Measurements from ENCODE around the gene NABP1.

Gene NABP1

GRCh38 chr2:191670787-191671186 is 7.1 kb upstream of the NABP1 start:
- Histone ChIP-seq H3K36me3 (ENCODE audit: insufficient read depth, low read length) (no peaks in the 10 kb centered on the region), H3K27ac (ENCODE audit: low read depth, low read length) (no peak overlapping the region)

DNA sequence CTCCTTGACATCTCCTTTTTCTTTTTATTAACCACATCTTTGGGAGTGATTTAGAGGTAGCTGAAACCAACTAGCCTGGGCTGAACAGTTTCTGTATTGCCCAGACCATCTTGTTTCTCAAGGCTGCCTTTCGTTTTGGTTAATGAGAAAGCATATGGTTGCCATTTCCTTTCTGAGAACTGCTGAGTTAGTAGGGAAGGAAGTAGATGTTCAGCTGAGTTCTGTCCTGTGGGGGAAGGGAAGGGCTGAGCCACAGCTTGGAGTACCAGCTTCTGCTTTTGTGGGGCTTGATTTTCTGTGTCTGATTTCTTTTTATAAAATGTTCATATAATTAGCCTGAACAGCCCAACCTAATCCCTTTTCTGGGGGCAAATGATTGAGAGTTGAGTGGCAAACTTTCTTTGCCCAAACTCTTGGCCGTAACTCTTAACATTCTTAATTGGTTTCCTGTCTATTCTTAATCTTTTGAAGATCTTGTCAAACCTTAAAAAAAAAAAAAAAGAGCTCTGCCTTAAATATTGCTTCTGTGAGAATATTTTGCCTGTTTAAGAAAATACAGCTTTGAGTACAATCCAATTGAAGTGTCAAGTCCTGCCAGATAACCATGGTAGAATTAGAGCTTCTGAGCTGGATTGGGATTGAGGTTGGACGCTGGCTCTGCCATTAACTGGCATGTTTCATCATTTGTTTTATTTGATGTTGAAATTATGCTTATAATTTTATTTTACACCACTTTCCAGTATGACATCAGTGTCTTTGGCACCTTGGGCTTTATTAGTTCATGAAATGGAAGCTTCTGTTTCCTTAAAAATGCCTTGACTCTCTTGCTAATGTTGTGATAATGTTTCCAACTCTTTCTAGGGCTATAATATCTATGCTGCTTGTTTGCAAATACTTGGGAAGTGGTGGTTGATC is 1.9 kb upstream of the NABP1 start:
- Histone ChIP-seq H3K4me1 (ENCODE audit: insufficient read depth, low read length) (no peaks in the 10 kb centered on the region), H3K27me3 (ENCODE audit: control insufficient read depth in 1 of 2, insufficient read depth in 2 of 2, low read length in 2 of 2) (no peaks in the 10 kb centered on the region), H3K9me3 (ENCODE audit: low read length) (no peaks in the 10 kb centered on the region), H3K27ac (ENCODE audit: low read depth, low read length) (no peak overlapping the region), H3K4me3 (ENCODE audit: low read depth in 1 of 2, low read length in 2 of 2) (no peak overlapping the region), H3K36me3 (ENCODE audit: insufficient read depth, low read length) (no peaks in the 10 kb centered on the region), H3K9ac (ENCODE audit: low read length) (no peak overlapping the region)

More at GRCh38 chr2:191670787-191671186, 7.1 kb upstream of the NABP1 start:
- no peak overlapping the region for H3K9ac ChIP-seq (ENCODE audit: low read length)
- H3K4me1 ChIP-seq (ENCODE audit: insufficient read depth, low read length): no peaks in the 10 kb centered on the region
- no peaks in the 10 kb centered on the region for H3K9me3 ChIP-seq (ENCODE audit: low read length)
- H3K4me3 ChIP-seq (ENCODE audit: low read depth in 1 of 2, low read length in 2 of 2): no peak overlapping the region
- H3K27me3 ChIP-seq (ENCODE audit: control insufficient read depth in 1 of 2, insufficient read depth in 2 of 2, low read length in 2 of 2): no peaks in the 10 kb centered on the region

GRCh38 chr2:191676790-191677645 is 918 bp upstream of the NABP1 start:
- no peaks in the 10 kb centered on the region for H3K27me3 ChIP-seq (ENCODE audit: control insufficient read depth in 1 of 2, insufficient read depth in 2 of 2, low read length in 2 of 2)
- peak overlapping the region; percentile 97 for H3K9ac ChIP-seq (ENCODE audit: low read length)
- H3K9me3 ChIP-seq (ENCODE audit: low read length): no peaks in the 10 kb centered on the region
- H3K4me1 ChIP-seq (ENCODE audit: insufficient read depth, low read length): no peaks in the 10 kb centered on the region
- peak overlapping the region; percentile 57 to 96 for H3K4me3 ChIP-seq (ENCODE audit: low read depth in 1 of 2, low read length in 2 of 2)
- peak overlapping the region; percentile 92 for H3K27ac ChIP-seq (ENCODE audit: low read depth, low read length)
- no peaks in the 10 kb centered on the region for H3K36me3 ChIP-seq (ENCODE audit: insufficient read depth, low read length)

GRCh38 chr2:191678437-191679100 is 633 bp downstream of the NABP1 start:
- Histone ChIP-seq H3K4me3 (ENCODE audit: low read depth in 1 of 2, low read length in 2 of 2) (peak overlapping the region; percentile 75 to 96), H3K27ac (ENCODE audit: low read depth, low read length) (peak overlapping the region; percentile 83), H3K9me3 (ENCODE audit: low read length) (no peaks in the 10 kb centered on the region), H3K27me3 (ENCODE audit: control insufficient read depth in 1 of 2, insufficient read depth in 2 of 2, low read length in 2 of 2) (no peaks in the 10 kb centered on the region), H3K4me1 (ENCODE audit: insufficient read depth, low read length) (no peaks in the 10 kb centered on the region), H3K9ac (ENCODE audit: low read length) (peak overlapping the region; percentile 59), H3K36me3 (ENCODE audit: insufficient read depth, low read length) (no peaks in the 10 kb centered on the region)

DNA sequence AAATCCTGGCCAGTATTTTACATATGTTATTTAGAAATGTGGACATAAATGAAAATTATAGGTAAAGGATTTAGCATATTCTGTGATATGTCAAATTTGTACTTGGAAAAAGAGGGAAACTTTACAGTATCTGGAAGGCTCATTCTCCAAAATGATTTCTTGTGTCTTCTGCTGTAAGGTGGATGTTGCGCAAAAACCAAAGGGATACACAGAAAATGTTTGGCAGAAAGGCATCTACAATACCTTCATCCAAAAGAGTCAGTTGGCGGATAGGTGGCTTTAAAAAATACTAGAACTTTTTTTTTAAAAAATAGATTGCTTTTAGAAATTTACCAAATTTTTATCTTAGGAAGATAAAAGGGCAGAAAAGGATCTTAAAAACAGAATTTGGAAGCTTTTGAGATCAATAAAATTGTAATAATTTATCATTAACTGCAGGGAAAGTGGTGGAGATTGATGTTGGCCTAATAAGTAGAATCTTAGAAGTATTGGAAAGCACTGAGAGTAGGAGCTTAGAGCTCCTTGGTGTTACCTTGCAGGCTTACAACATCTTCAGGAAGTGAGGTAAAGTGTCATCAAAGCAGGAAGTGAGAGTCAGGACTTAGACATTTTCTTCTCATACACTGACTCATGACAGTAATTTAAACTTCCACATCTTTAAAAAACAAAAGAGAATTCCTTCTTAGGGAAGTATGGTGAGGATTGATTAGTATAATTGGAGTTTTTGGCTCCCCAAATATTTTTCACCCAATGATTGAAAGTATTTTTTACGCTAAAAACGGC is 2.1 kb downstream of the NABP1 start:
- Histone ChIP-seq H3K9me3 (ENCODE audit: low read length) (no peaks in the 10 kb centered on the region), H3K36me3 (ENCODE audit: insufficient read depth, low read length) (no peaks in the 10 kb centered on the region), H3K4me3 (ENCODE audit: low read depth in 1 of 2, low read length in 2 of 2) (no peak overlapping the region), H3K9ac (ENCODE audit: low read length) (no peak overlapping the region), H3K27ac (ENCODE audit: low read depth, low read length) (no peak overlapping the region), H3K4me1 (ENCODE audit: insufficient read depth, low read length) (no peaks in the 10 kb centered on the region), H3K27me3 (ENCODE audit: control insufficient read depth in 1 of 2, insufficient read depth in 2 of 2, low read length in 2 of 2) (no peaks in the 10 kb centered on the region)

GRCh38 chr2:191680639-191681038 is 2.7 kb downstream of the NABP1 start:
- Histone ChIP-seq H3K27me3 (ENCODE audit: control insufficient read depth in 1 of 2, insufficient read depth in 2 of 2, low read length in 2 of 2) (no peaks in the 10 kb centered on the region), H3K4me1 (ENCODE audit: insufficient read depth, low read length) (no peaks in the 10 kb centered on the region), H3K36me3 (ENCODE audit: insufficient read depth, low read length) (no peaks in the 10 kb centered on the region), H3K9ac (ENCODE audit: low read length) (no peak overlapping the region), H3K9me3 (ENCODE audit: low read length) (no peaks in the 10 kb centered on the region), H3K4me3 (ENCODE audit: low read depth in 1 of 2, low read length in 2 of 2) (no peak overlapping the region), H3K27ac (ENCODE audit: low read depth, low read length) (no peak overlapping the region)

DNA sequence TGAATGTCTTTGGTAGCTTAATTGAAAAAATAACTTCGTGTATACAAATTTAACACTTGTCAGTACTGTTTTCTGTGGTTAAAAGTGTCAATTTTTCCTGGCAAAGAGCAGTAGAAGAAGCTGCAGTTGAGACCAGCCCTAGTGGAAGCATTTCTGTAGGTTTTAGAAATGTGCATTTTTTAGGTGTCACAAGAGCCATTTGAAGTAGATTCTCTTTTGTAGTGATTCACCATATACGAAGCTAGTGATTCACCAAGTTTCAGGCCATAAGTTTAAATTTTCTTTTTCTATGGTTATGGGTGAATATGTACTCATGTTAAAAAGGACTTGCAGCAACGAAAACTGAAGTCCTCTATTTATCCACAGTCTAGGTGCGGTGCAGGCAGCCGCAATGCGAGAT is 4.2 kb downstream of the NABP1 start:
- H3K4me1 ChIP-seq (ENCODE audit: insufficient read depth, low read length): no peaks in the 10 kb centered on the region
- no peak overlapping the region for H3K4me3 ChIP-seq (ENCODE audit: low read depth in 1 of 2, low read length in 2 of 2)
- H3K36me3 ChIP-seq (ENCODE audit: insufficient read depth, low read length): no peaks in the 10 kb centered on the region
- H3K27ac ChIP-seq (ENCODE audit: low read depth, low read length): no peak overlapping the region
- H3K9me3 ChIP-seq (ENCODE audit: low read length): no peaks in the 10 kb centered on the region
- H3K27me3 ChIP-seq (ENCODE audit: control insufficient read depth in 1 of 2, insufficient read depth in 2 of 2, low read length in 2 of 2): no peaks in the 10 kb centered on the region
- no peak overlapping the region for H3K9ac ChIP-seq (ENCODE audit: low read length)

DNA sequence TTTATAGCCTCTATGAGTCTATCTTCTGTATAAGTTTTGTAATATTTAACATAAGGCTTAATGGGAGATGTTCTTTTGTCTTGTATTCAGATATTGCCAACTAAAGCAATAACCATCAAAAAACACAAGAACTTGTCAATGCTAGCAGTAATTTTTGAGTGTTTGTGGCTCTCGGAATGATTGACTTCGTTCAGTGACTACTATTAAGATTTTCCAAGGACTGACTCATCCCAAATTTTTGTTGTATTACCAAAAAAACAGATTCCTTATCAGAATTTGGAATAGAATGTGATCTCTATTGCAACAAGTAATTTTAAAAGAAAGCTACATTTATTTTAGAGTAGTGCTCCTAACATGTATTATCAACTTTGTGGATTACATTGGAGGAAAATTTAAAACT is 8.1 kb downstream of the NABP1 start:
- H3K27ac ChIP-seq (ENCODE audit: low read depth, low read length): no peak overlapping the region
- H3K4me1 ChIP-seq (ENCODE audit: insufficient read depth, low read length): peaks cover 5% of the 10 kb centered on the region
- no peaks in the 10 kb centered on the region for H3K36me3 ChIP-seq (ENCODE audit: insufficient read depth, low read length)
- H3K4me3 ChIP-seq (ENCODE audit: low read depth in 1 of 2, low read length in 2 of 2): no peak overlapping the region
- H3K9ac ChIP-seq (ENCODE audit: low read length): no peak overlapping the region
- no peaks in the 10 kb centered on the region for H3K9me3 ChIP-seq (ENCODE audit: low read length)
- H3K27me3 ChIP-seq (ENCODE audit: control insufficient read depth in 1 of 2, insufficient read depth in 2 of 2, low read length in 2 of 2): no peaks in the 10 kb centered on the region

DNA sequence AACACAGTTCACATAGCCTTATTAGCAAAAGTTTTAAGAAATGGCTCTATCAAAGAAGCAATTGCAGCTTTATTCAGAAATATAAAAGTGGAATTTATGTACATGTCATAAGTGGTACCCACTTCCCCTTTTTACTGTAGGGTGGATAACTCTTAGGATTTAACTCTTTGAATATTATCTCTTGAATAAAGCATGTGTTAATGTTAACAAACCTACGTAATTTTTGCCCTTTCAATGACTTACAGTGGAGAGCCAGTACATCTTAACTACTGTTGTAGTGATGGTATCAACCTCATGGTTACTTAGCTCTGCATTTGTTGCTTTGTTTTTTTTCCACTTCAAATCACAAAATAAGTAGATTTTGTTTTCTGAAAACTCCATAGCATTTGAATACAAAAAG is 8.8 kb downstream of the NABP1 start:
- Histone ChIP-seq H3K4me3 (ENCODE audit: low read depth in 1 of 2, low read length in 2 of 2) (no peak overlapping the region), H3K36me3 (ENCODE audit: insufficient read depth, low read length) (no peaks in the 10 kb centered on the region), H3K9ac (ENCODE audit: low read length) (no peak overlapping the region), H3K4me1 (ENCODE audit: insufficient read depth, low read length) (peaks cover 9% of the 10 kb centered on the region), H3K27ac (ENCODE audit: low read depth, low read length) (no peak overlapping the region), H3K27me3 (ENCODE audit: control insufficient read depth in 1 of 2, insufficient read depth in 2 of 2, low read length in 2 of 2) (no peaks in the 10 kb centered on the region), H3K9me3 (ENCODE audit: low read length) (no peaks in the 10 kb centered on the region)

GRCh38 chr2:191687867-191688266 is 9.9 kb downstream of the NABP1 start:
- Histone ChIP-seq H3K9ac (ENCODE audit: low read length) (no peak overlapping the region), H3K27me3 (ENCODE audit: control insufficient read depth in 1 of 2, insufficient read depth in 2 of 2, low read length in 2 of 2) (no peaks in the 10 kb centered on the region), H3K4me3 (ENCODE audit: low read depth in 1 of 2, low read length in 2 of 2) (no peak overlapping the region), H3K27ac (ENCODE audit: low read depth, low read length) (no peak overlapping the region), H3K36me3 (ENCODE audit: insufficient read depth, low read length) (no peaks in the 10 kb centered on the region), H3K4me1 (ENCODE audit: insufficient read depth, low read length) (peaks cover 9% of the 10 kb centered on the region), H3K9me3 (ENCODE audit: low read length) (no peaks in the 10 kb centered on the region)

Measured in muscle layer of colon (tissue), 2 donors.